B cell (primary cell): ENCODE results near the gene ADGRV1. TPM values are rescaled to one million over a fixed set of nuclear protein-coding genes. Genes with fewer than 3 reads are reported as not detected.
A peak's percentile ranks its signal among the peaks of the same experiment; 100 is the strongest.

Experiments used
- ATAC-seq: fragments of 200-7000 bp; cut with Tn5 transposase; one replicate; pipeline ENCODE4 v1.10.0; 2021; ENCODE audit warnings: low read depth, mild to moderate bottlenecking, moderate number of reproducible peaks, moderate library complexity
- CTCF ChIA-PET: fragments of 350-600 bp; sonication (Branson Sonifier 250); formaldehyde crosslinking; loops from one replicate; lab custom pipeline; 2021; ENCODE audit warnings: antibody characterized with exemption, inconsistent platforms; lab: Charles Lee
- POLR2A ChIA-PET: fragments of 350-600 bp; sonication (Branson Sonifier 250); formaldehyde crosslinking; loops from one replicate; lab custom pipeline; 2021; ENCODE audit warnings: antibody characterized with exemption; lab: Charles Lee
- DNase-seq: peaks from one replicate; pipeline ENCODE4 v3.0.0; 2013
- H2AFZ ChIP-seq: 2 replicates; pipeline ENCODE4 v1.6.1; 2012; ENCODE audit warnings: mild to moderate bottlenecking, low read depth, low read length; ENCODE audit not compliant: insufficient read depth, poor library complexity, severe bottlenecking
- H3K27ac ChIP-seq, 2 donors: 1 replicate in 1 of 2; 2 replicates in 1 of 2; pipeline ENCODE4 v1.5.1; 2012 to 2013; ENCODE audit warnings: low read length in 2 of 2, mild to moderate bottlenecking in 2 of 2, moderate library complexity in 1 of 2
- H3K27me3 ChIP-seq, 4 experiments: fragments of 200-600 bp in 1 of 4; sonication (generic) in 1 of 4; replicated peaks in 1 of 4; 1 replicate in 2 of 4; 2 replicates in 2 of 4; pipeline versions ENCODE4 v1.6.1 to v1.7.0; 2013 to 2016; ENCODE audit warnings: low read length in 3 of 4, mild to moderate bottlenecking in 2 of 4, mixed read lengths in 1 of 4, moderate library complexity in 1 of 4; ENCODE audit not compliant: insufficient read depth in 4 of 4, control insufficient read depth in 3 of 4; ENCODE audit errors: control extremely low read depth in 1 of 4
- H3K36me3 ChIP-seq, 2 experiments: replicated peaks in 1 of 2; 1 replicate in 1 of 2; 2 replicates in 1 of 2; pipeline versions ENCODE4 v1.6.1 to v1.7.1; 2013; ENCODE audit warnings: low read length in 1 of 2; ENCODE audit not compliant: insufficient read depth in 2 of 2, control insufficient read depth in 1 of 2; ENCODE audit errors: control extremely low read depth in 1 of 2, extremely low read depth in 1 of 2
- H3K4me1 ChIP-seq, 2 donors: fragments of 200-600 bp in 1 of 2; sonication (generic) in 1 of 2; 1 replicate in 1 of 2; 2 replicates in 1 of 2; pipeline versions ENCODE4 v1.5.1 to v1.6.1; 2013 to 2017; ENCODE audit warnings: low read length in 2 of 2; ENCODE audit not compliant: control insufficient read depth in 2 of 2, insufficient read depth in 2 of 2
- H3K4me2 ChIP-seq: replicated peaks from 2 replicates; pipeline ENCODE3; 2012; ENCODE audit warnings: mild to moderate bottlenecking, low read depth, low read length; ENCODE audit not compliant: poor library complexity, severe bottlenecking
- H3K4me3 ChIP-seq, 5 experiments: fragments of 200-600 bp in 1 of 5; sonication (generic) in 1 of 5; 1 replicate in 3 of 5; 2 replicates in 2 of 5; pipeline versions ENCODE4 v1.5.1 to v1.7.0; 2011 to 2016; ENCODE audit warnings: low read length in 4 of 5, mild to moderate bottlenecking in 4 of 5, low read depth in 2 of 5, control low read depth in 1 of 5, moderate library complexity in 1 of 5; ENCODE audit not compliant: insufficient read depth in 1 of 5; ENCODE audit errors: control extremely low read depth in 1 of 5, extremely low read depth in 1 of 5
- H3K79me2 ChIP-seq: fragments of 200-600 bp; sonication (generic); one replicate; pipeline ENCODE4 v1.6.0; 2016; ENCODE audit warnings: low read length; ENCODE audit not compliant: control insufficient read depth, insufficient read depth
- H3K9ac ChIP-seq: fragments of 200-600 bp; sonication (generic); 2 replicates; pipeline ENCODE4 v1.6.1; 2017; ENCODE audit warnings: mild to moderate bottlenecking, low read length, moderate library complexity
- H3K9me3 ChIP-seq, 3 donors: one replicate each; pipeline versions ENCODE4 v1.6.1 to v1.7.1; 2013; ENCODE audit warnings: low read length in 2 of 3; ENCODE audit not compliant: control insufficient read depth in 2 of 3, insufficient read depth in 1 of 3; ENCODE audit errors: control extremely low read depth in 1 of 3
- H4K20me1 ChIP-seq: 2 replicates; pipeline ENCODE4 v1.6.0; 2012; ENCODE audit warnings: mild to moderate bottlenecking, low read length; ENCODE audit not compliant: insufficient read depth, control insufficient read depth, poor library complexity, severe bottlenecking
- H3K27ac Mint-ChIP-seq: one replicate; pipeline ENCODE4 v1.8.0; 2021; ENCODE audit warnings: mixed read lengths
- H3K27me3 Mint-ChIP-seq: one replicate; pipeline ENCODE4 v1.8.0; 2021; ENCODE audit warnings: mixed read lengths
- H3K4me1 Mint-ChIP-seq: one replicate; pipeline ENCODE4 v1.8.0; 2021; ENCODE audit warnings: mixed read lengths
- H3K4me3 Mint-ChIP-seq: one replicate; pipeline ENCODE4 v1.8.0; 2021; ENCODE audit warnings: mixed read lengths
- H3K9me3 Mint-ChIP-seq: one replicate; pipeline ENCODE4 v1.8.0; 2022; ENCODE audit warnings: mixed read lengths; ENCODE audit not compliant: insufficient read depth
- CTCF ChIP-seq: fragments of 200-600 bp; IDR thresholded peaks from one replicate; pipeline ENCODE4 v1.8.0; 2022; ENCODE audit warnings: antibody characterized with exemption, mild to moderate bottlenecking
- EZH2 ChIP-seq: IDR thresholded peaks from 2 replicates; pipeline ENCODE4 v1.6.1; 2012; ENCODE audit warnings: borderline replicate concordance, low read depth, mild to moderate bottlenecking, moderate library complexity, low read length; ENCODE audit not compliant: insufficient read depth, poor library complexity, severe bottlenecking
- whole genome bisulfite sequencing: methylation state at CpG from one replicate; pipeline ENCODE4 v1.1.5; 2013; ENCODE audit warnings: missing lambda C conversion rate; ENCODE audit not compliant: insufficient coverage; 5-methylcytosine and 5-hydroxymethylcytosine counted together
- intact Hi-C: fragments of 100-400 bp; cut with micrococcal nuclease; formaldehyde crosslinking; loops from one replicate; pipeline ENCODE4 v1.10.0; 2022
- polyA plus RNA-seq: library from polyadenylated mRNA; depleted of rRNA; stranded (reverse); fragments of >200 nt; gene quantifications from 2 replicates; pipeline ENCODE4 v1.2.3, GENCODE V29; 2012
- total RNA-seq, 2 donors: library from RNA; stranded (reverse); fragments of 120-200 nt in 1 of 2; gene quantifications; 1 replicate in 1 of 2; 2 replicates in 1 of 2; pipeline versions ENCODE4 v1.2.3 to v1.2.4, GENCODE V29; 2013 to 2022

The ADGRV1 gene
- total and polyA plus RNA-seq, 2 donors (not counting 1 experiment from before 2014, with no cell fraction given), result 0.07 TPM; not detected in 1

- TF ChIP-seq CTCF (peak; percentile 22), EZH2 (no peak)
- Histone ChIP-seq H2AFZ (no peak overlapping the region), H3K9ac (no peak overlapping the region), H3K4me3 (no peak overlapping the region), H3K36me3 (no peaks in the 10 kb centered on the region), H4K20me1 (no peaks in the 10 kb centered on the region), H3K4me2 (no peak overlapping the region), H3K27ac (no peak overlapping the region), H3K9me3 (no peaks in the 10 kb centered on the region), H3K27me3 (peaks cover 0 to 3% (median 0%) of the 10 kb centered on the region in 4 experiments), H3K4me1 (no peaks in the 10 kb centered on the region), H3K79me2 (no peaks in the 10 kb centered on the region)
- peaks cover 3% of the 10 kb centered on the region for H3K27me3 Mint-ChIP-seq
- CTCF ChIA-PET, result interaction anchor here (0.6 to 2.2 kb wide), 4 partner anchors 12 to 711 kb away, joined by 3 to 5 read pairs (median 3); no protein-coding TSS in a partner anchor
- intact Hi-C loops, result no loop called here
- DNase-seq, result no peak
- POLR2A ChIA-PET, result no interaction called here
- WGBS, result no CpG with 5 or more reads among the region's 1 CpG
- no peaks in the 10 kb centered on the region for H3K9me3 Mint-ChIP-seq
- H3K27ac Mint-ChIP-seq, result no peak overlapping the region
- no peak overlapping the region for H3K4me3 Mint-ChIP-seq
- no peaks in the 10 kb centered on the region for H3K4me1 Mint-ChIP-seq
- ATAC-seq, result no peak
Measured at GRCh38 chr5:90709323-90710155, 150.9 kb downstream of the ADGRV1 start.

- ChIA-PET POLR2A (no interaction called here), CTCF (no interaction called here)
- DNase-seq (no peak), ATAC-seq (no peak)
- H3K9ac ChIP-seq, result no peak overlapping the region
- no peak overlapping the region for H3K27ac ChIP-seq
- no peaks in the 10 kb centered on the region for H3K9me3 ChIP-seq
- no peak overlapping the region for H2AFZ ChIP-seq
- Mint-ChIP-seq H3K4me3 (no peak overlapping the region), H3K9me3 (no peaks in the 10 kb centered on the region), H3K27me3 (peaks cover under 1% of the 10 kb centered on the region), H3K4me1 (no peaks in the 10 kb centered on the region), H3K27ac (no peak overlapping the region)
- intact Hi-C loops, result no loop called here
- H3K79me2 ChIP-seq, result no peaks in the 10 kb centered on the region
- H3K27me3 ChIP-seq, result no peaks in the 10 kb centered on the region
- no peak overlapping the region for H3K4me2 ChIP-seq
- no peaks in the 10 kb centered on the region for H3K36me3 ChIP-seq
- H3K4me3 ChIP-seq, result no peak overlapping the region
- H4K20me1 ChIP-seq, result no peaks in the 10 kb centered on the region
- TF ChIP-seq CTCF (no peak), EZH2 (no peak)
- no peaks in the 10 kb centered on the region for H3K4me1 ChIP-seq
Measured at GRCh38 chr5:90718387-90718786, 159.8 kb downstream of the ADGRV1 start.
